ENCODE results near the gene HS2ST1.

HS2ST1 gene

GRCh38 chr1:87134625-87135328, 220.3 kb downstream of the HS2ST1 start:
- H3K9me3 Mint-ChIP-seq = no peaks in the 10 kb centered on the region
- TF ChIP-seq, protein P1, sequence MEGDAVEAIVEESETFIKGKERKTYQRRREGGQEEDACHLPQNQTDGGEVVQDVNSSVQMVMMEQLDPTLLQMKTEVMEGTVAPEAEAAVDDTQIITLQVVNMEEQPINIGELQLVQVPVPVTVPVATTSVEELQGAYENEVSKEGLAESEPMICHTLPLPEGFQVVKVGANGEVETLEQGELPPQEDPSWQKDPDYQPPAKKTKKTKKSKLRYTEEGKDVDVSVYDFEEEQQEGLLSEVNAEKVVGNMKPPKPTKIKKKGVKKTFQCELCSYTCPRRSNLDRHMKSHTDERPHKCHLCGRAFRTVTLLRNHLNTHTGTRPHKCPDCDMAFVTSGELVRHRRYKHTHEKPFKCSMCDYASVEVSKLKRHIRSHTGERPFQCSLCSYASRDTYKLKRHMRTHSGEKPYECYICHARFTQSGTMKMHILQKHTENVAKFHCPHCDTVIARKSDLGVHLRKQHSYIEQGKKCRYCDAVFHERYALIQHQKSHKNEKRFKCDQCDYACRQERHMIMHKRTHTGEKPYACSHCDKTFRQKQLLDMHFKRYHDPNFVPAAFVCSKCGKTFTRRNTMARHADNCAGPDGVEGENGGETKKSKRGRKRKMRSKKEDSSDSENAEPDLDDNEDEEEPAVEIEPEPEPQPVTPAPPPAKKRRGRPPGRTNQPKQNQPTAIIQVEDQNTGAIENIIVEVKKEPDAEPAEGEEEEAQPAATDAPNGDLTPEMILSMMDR (IDR thresholded peaks at IDR 0.05; ENCODE audit: unreplicated experiment in 3 of 3) = no peak

DNA sequence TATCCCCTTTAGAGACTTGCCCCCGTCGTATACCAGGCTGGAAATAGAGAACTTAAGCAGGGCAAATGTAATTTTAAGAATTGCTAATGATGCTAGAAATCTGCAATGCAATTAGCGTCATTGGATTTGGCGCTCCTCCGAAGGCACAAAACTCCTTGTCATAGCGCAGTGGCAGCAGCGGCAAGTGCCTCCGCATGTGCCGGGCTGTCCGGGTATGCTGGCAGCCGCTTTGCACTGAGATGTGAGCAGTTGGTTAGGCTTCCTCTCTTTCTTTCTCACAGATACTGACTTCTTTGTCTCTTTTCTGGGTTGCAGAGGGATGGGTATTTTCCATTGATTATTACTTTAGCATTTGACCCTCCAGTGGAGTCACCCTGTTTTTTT, 220.9 kb downstream of the HS2ST1 start:
- no peaks in the 10 kb centered on the region for H3K9me3 Mint-ChIP-seq
- H3K27me3 Mint-ChIP-seq (ENCODE audit: low read depth) = peaks cover 34% of the 10 kb centered on the region
- TF ChIP-seq, protein P1 (IDR thresholded peaks at IDR 0.05; ENCODE audit: unreplicated experiment in 3 of 3) = no peak

More at GRCh38 chr1:87134625-87135328, 220.3 kb downstream of the HS2ST1 start:
- Mint-ChIP-seq H3K4me1 (peaks cover 23% of the 10 kb centered on the region), H3K36me3 (ENCODE audit: low read depth) (no peaks in the 10 kb centered on the region), H3K27me3 (ENCODE audit: low read depth) (peaks cover 37% of the 10 kb centered on the region), H3K4me3 (no peak overlapping the region), H3K27ac (no peak overlapping the region)

GRCh38 chr1:87136607-87137341, 222.3 kb downstream of the HS2ST1 start:
- no peak overlapping the region for H3K4me3 Mint-ChIP-seq
- H3K27me3 Mint-ChIP-seq (ENCODE audit: low read depth) = peaks cover 28% of the 10 kb centered on the region
- H3K4me1 Mint-ChIP-seq = peaks cover 12% of the 10 kb centered on the region
- no peak overlapping the region for H3K27ac Mint-ChIP-seq
- no peaks in the 10 kb centered on the region for H3K9me3 Mint-ChIP-seq
- TF ChIP-seq, protein P1 (IDR thresholded peaks at IDR 0.05; ENCODE audit: unreplicated experiment in 3 of 3) = no peak
- H3K36me3 Mint-ChIP-seq (ENCODE audit: low read depth) = no peaks in the 10 kb centered on the region

More for the DNA sequence above, 220.9 kb downstream of the HS2ST1 start:
- Mint-ChIP-seq H3K4me1 (peaks cover 19% of the 10 kb centered on the region), H3K27ac (no peak overlapping the region), H3K4me3 (no peak overlapping the region), H3K36me3 (ENCODE audit: low read depth) (no peaks in the 10 kb centered on the region)

DNA sequence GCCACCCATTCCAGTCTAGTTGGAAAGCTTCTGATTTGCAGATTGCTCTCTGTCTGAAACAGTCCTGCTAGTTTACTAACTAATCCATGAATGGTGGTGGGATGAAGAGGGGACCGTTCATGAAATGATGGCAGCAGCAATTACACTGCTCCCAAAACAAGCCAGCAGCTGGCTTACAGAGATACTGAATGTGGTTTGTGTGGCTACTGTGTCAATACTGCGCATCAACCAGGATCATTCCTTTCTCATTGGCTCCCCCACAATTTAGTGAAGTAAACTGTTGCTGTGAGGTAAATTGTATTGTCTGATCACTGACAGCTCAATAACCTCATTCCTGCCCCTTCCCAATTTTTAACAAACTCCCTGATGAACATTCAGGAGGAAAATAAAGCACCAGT, 222.9 kb downstream of the HS2ST1 start:
- no peaks in the 10 kb centered on the region for H3K9me3 Mint-ChIP-seq
- no peak overlapping the region for H3K27ac Mint-ChIP-seq
- H3K4me1 Mint-ChIP-seq = peaks cover 12% of the 10 kb centered on the region
- no peak overlapping the region for H3K4me3 Mint-ChIP-seq
- no peaks in the 10 kb centered on the region for H3K36me3 Mint-ChIP-seq (ENCODE audit: low read depth)
- H3K27me3 Mint-ChIP-seq (ENCODE audit: low read depth) = peaks cover 27% of the 10 kb centered on the region
- TF ChIP-seq, protein P1 (IDR thresholded peaks at IDR 0.05; ENCODE audit: unreplicated experiment in 3 of 3) = no peak

DNA sequence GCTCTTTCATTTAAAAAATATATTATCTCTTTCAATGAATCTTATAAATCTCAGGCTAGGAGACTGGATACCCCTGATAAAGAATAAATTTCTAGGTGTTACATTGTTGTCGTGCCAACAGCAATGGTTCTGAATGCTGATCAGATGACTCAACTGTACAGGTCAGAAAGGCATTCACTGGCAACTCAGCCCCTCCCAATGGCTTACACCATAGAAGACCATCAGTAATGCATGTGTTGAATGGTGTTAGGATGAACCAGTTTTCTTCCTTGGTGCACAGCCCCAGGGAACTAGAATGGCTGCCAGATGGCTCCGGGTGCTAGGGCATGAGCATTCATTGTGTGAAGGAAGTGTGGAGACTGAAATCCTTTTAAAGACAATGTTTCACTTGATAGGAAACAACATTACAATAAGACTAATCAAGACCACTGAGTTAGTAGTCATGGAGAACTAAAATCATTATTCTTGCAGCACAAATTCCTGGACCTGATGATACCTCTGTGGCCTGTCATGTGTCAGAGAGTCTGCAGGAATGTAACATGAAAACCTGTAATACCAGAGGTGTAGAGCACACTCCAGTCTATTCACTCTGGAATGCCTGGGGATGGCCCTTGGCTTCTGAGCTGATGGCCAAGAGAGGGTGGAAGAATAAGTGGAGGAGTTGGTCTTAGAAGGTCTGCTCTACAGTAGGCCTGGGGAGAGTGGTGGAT, 226.6 kb downstream of the HS2ST1 start:
- H3K9me3 Mint-ChIP-seq = peaks cover 4% of the 10 kb centered on the region
- H3K27ac Mint-ChIP-seq = no peak overlapping the region
- H3K4me3 Mint-ChIP-seq = no peak overlapping the region
- peaks cover 13% of the 10 kb centered on the region for H3K27me3 Mint-ChIP-seq (ENCODE audit: low read depth)
- H3K36me3 Mint-ChIP-seq (ENCODE audit: low read depth) = no peaks in the 10 kb centered on the region
- peaks cover 7% of the 10 kb centered on the region for H3K4me1 Mint-ChIP-seq
- TF ChIP-seq, protein P1 (IDR thresholded peaks at IDR 0.05; ENCODE audit: unreplicated experiment in 3 of 3) = no peak
